HEK293 (cell line): ENCODE data around the gene RPL29.

Experiments used
- CTCF ChIA-PET: fragments of 350-600 bp; formaldehyde crosslinking; extraction: SDS; loops from one replicate; lab custom pipeline; 2021; ENCODE audit warnings: antibody characterized with exemption; lab: Yijun Ruan, JAX
- POLR2A ChIA-PET: fragments of 300-600 bp; formaldehyde crosslinking; extraction: SDS; loops from one replicate; lab custom pipeline; 2020; ENCODE audit warnings: antibody characterized with exemption, inconsistent platforms; lab: Yijun Ruan, JAX
- H3K27ac ChIP-seq: fragments of 200-500 bp; sonication (Bioruptor generic); 2 replicates; pipeline ENCODE4 v1.5.1; 2014; ENCODE audit warnings: low read depth, low read length, control low read depth, inconsistent platforms; ENCODE audit errors: extremely low read depth
- H3K36me3 ChIP-seq, 2 experiments: fragments of 200-500 bp in 1 of 2; sonication (Bioruptor generic) in 1 of 2; 1 replicate in 1 of 2; 2 replicates in 1 of 2; pipeline ENCODE4 v1.5.1; 2014 to 2017; ENCODE audit warnings: inconsistent platforms in 2 of 2, low read length in 2 of 2; ENCODE audit not compliant: control insufficient read depth in 2 of 2, insufficient read depth in 1 of 2
- H3K4me1 ChIP-seq: fragments of 200-500 bp; sonication (Bioruptor generic); 2 replicates; pipeline ENCODE4 v1.5.1; 2014; ENCODE audit warnings: mild to moderate bottlenecking, low read length, inconsistent platforms; ENCODE audit not compliant: control insufficient read depth, insufficient read depth
- H3K4me3 ChIP-seq: 2 replicates; pipeline ENCODE4 v1.5.1; 2011; ENCODE audit warnings: low read depth, mild to moderate bottlenecking, control low read depth, low read length, moderate library complexity
- H3K9me3 ChIP-seq: fragments of 200-500 bp; sonication (Bioruptor generic); 2 replicates; pipeline ENCODE4 v1.5.1; 2014; ENCODE audit warnings: low read depth, low read length, inconsistent platforms; ENCODE audit not compliant: control insufficient read depth, insufficient read depth
- GLIS1 ChIP-seq: fragments of 450-650 bp; formaldehyde crosslinking; IDR thresholded peaks from 2 replicates; pipeline ENCODE4 v1.5.1; 2016; ENCODE audit warnings: missing biosample characterization, missing genetic modification characterization
- KLF1 ChIP-seq: fragments of 450-650 bp; formaldehyde crosslinking; IDR thresholded peaks from 2 replicates; pipeline ENCODE4 v1.5.1; 2016; ENCODE audit warnings: missing biosample characterization, missing genetic modification characterization
- MYNN ChIP-seq: fragments of 450-650 bp; formaldehyde crosslinking; IDR thresholded peaks from 2 replicates; pipeline ENCODE4 v1.5.1; 2016; ENCODE audit warnings: missing biosample characterization, missing genetic modification characterization, borderline replicate concordance
- RBAK ChIP-seq: fragments of 450-650 bp; formaldehyde crosslinking; IDR thresholded peaks from 2 replicates; pipeline ENCODE4 v1.5.1; 2016; ENCODE audit warnings: missing biosample characterization, missing genetic modification characterization
- SCRT2 ChIP-seq: fragments of 450-650 bp; formaldehyde crosslinking; IDR thresholded peaks from 2 replicates; pipeline ENCODE4 v1.5.1; 2016; ENCODE audit warnings: missing biosample characterization, missing genetic modification characterization
- YY2 ChIP-seq: fragments of 450-650 bp; formaldehyde crosslinking; IDR thresholded peaks from 2 replicates; pipeline ENCODE4 v1.5.1; 2016; ENCODE audit warnings: missing biosample characterization, missing genetic modification characterization
- ZBTB21 ChIP-seq: fragments of 450-650 bp; formaldehyde crosslinking; IDR thresholded peaks from 2 replicates; pipeline ENCODE4 v1.5.1; 2017; ENCODE audit warnings: missing biosample characterization, missing genetic modification characterization
- ZBTB7A ChIP-seq: fragments of 450-650 bp; formaldehyde crosslinking; IDR thresholded peaks from 2 replicates; pipeline ENCODE4 v1.5.1; 2016; ENCODE audit warnings: low read depth, missing biosample characterization, missing genetic modification characterization
- ZEB2 ChIP-seq: fragments of 450-650 bp; formaldehyde crosslinking; IDR thresholded peaks from 2 replicates; pipeline ENCODE4 v1.5.1; 2016; ENCODE audit warnings: missing biosample characterization, missing genetic modification characterization
- ZFHX2 ChIP-seq: fragments of 450-650 bp; formaldehyde crosslinking; conservative IDR thresholded peaks from 2 replicates; pipeline ENCODE4 v1.5.1; 2016; ENCODE audit warnings: missing biosample characterization, missing genetic modification characterization
- ZIC2 ChIP-seq: fragments of 450-650 bp; formaldehyde crosslinking; IDR thresholded peaks from 2 replicates; pipeline ENCODE4 v1.5.1; 2016; ENCODE audit warnings: missing biosample characterization, missing genetic modification characterization
- ZNF132 ChIP-seq: fragments of 450-650 bp; formaldehyde crosslinking; IDR thresholded peaks from 2 replicates; pipeline ENCODE4 v1.5.1; 2017; ENCODE audit warnings: missing biosample characterization, missing genetic modification characterization, borderline replicate concordance
- ZNF157 ChIP-seq: fragments of 450-650 bp; formaldehyde crosslinking; IDR thresholded peaks from 2 replicates; pipeline ENCODE4 v1.5.1; 2016; ENCODE audit warnings: missing biosample characterization, missing genetic modification characterization
- ZNF2 ChIP-seq: fragments of 450-650 bp; formaldehyde crosslinking; IDR thresholded peaks from 2 replicates; pipeline ENCODE4 v1.5.1; 2016; ENCODE audit warnings: missing biosample characterization, missing genetic modification characterization
- ZNF335 ChIP-seq: fragments of 450-650 bp; formaldehyde crosslinking; conservative IDR thresholded peaks from 2 replicates; pipeline ENCODE4 v1.5.1; 2016; ENCODE audit warnings: missing biosample characterization, missing genetic modification characterization
- ZNF354C ChIP-seq: fragments of 450-650 bp; formaldehyde crosslinking; IDR thresholded peaks from 2 replicates; pipeline ENCODE4 v1.5.1; 2016; ENCODE audit warnings: missing biosample characterization, missing genetic modification characterization, low read depth, borderline replicate concordance
- ZNF560 ChIP-seq: fragments of 450-650 bp; formaldehyde crosslinking; IDR thresholded peaks from 2 replicates; pipeline ENCODE4 v1.5.1; 2017; ENCODE audit warnings: missing biosample characterization, missing genetic modification characterization, borderline replicate concordance
- ZNF585B ChIP-seq: fragments of 450-650 bp; formaldehyde crosslinking; IDR thresholded peaks from 2 replicates; pipeline ENCODE4 v1.5.1; 2016; ENCODE audit warnings: missing biosample characterization, missing genetic modification characterization
- ZNF623 ChIP-seq: fragments of 450-650 bp; formaldehyde crosslinking; IDR thresholded peaks from 2 replicates; pipeline ENCODE4 v1.5.1; 2016; ENCODE audit warnings: missing biosample characterization, missing genetic modification characterization
- ZNF629 ChIP-seq: fragments of 450-650 bp; formaldehyde crosslinking; IDR thresholded peaks from 2 replicates; pipeline ENCODE4 v1.5.1; 2017; ENCODE audit warnings: missing biosample characterization, missing genetic modification characterization
- ZNF658 ChIP-seq: fragments of 450-650 bp; formaldehyde crosslinking; IDR thresholded peaks from 2 replicates; pipeline ENCODE4; 2016; ENCODE audit warnings: missing biosample characterization, missing genetic modification characterization
- ZNF664 ChIP-seq: fragments of 450-650 bp; formaldehyde crosslinking; IDR thresholded peaks from 2 replicates; pipeline ENCODE4 v1.5.1; 2016; ENCODE audit warnings: missing biosample characterization, missing genetic modification characterization
- ZNF670 ChIP-seq: fragments of 450-650 bp; formaldehyde crosslinking; IDR thresholded peaks from 2 replicates; pipeline ENCODE4 v1.5.1; 2016; ENCODE audit warnings: missing biosample characterization, missing genetic modification characterization, low read depth
- ZNF747 ChIP-seq: fragments of 450-650 bp; formaldehyde crosslinking; IDR thresholded peaks from 2 replicates; pipeline ENCODE4 v1.5.1; 2016; ENCODE audit warnings: missing biosample characterization, missing genetic modification characterization
- ZNF830 ChIP-seq: fragments of 450-650 bp; IDR thresholded peaks from 2 replicates; pipeline ENCODE4 v1.5.0; 2018; ENCODE audit warnings: missing biosample characterization, missing genetic modification characterization, low read depth, mild to moderate bottlenecking, moderate library complexity
- ZSCAN23 ChIP-seq: fragments of 450-650 bp; formaldehyde crosslinking; IDR thresholded peaks from 2 replicates; pipeline ENCODE4 v1.5.1; 2016; ENCODE audit warnings: missing biosample characterization, missing genetic modification characterization
- TF ChIP-seq, protein P1 (sequence below): fragments of 450-650 bp; formaldehyde crosslinking; IDR thresholded peaks from 2 replicates; pipeline ENCODE4 v1.5.1; 2016; ENCODE audit warnings: missing biosample characterization, missing genetic modification characterization

The RPL29 gene

DNA sequence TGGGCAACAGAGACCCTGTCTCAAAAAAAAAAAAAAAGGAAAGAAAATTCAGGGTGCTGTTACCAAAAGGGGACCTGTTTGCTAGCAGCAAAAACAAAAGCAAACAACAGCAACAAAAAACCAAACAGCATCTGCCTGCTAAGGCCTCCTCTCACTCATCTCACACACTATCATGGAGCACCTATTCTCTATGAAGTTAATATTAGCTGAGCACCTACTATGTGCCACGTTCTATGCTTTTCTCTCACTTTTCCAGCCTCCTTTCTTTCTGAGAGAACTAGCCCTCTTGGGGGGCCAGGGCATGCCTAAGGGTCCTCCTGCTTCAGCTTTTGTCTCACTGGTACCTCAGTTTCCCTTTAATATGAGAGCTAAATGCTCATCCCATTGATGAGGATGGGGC is 41.0 kb downstream of the RPL29 start:
- CTCF ChIA-PET, result interaction anchor here (1.0 to 2.8 kb wide), 2 partner anchors 12 to 324 kb away, joined by 6 read pairs; partner anchors contain the start of genes PARP3, RRP9 and WDR82

DNA sequence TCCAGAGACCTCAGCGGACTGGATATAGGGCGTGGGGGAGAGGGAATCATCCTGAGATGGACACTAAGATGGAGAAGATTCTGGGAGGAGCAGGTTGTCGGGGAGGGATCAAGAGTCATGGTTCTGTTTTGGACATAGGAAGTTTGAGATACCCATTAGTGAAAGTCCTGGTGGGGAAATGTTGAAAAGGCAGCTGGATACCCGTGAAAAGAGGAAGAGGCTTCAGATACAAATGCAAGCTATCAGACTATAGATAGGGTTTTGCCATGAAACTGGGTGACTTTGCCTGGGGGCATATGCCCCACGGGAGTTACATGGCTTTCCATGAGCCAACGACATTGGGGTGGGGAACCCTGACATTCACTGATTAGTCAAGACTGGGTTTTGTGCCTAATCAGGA is 41.6 kb downstream of the RPL29 start:
- no peaks in the 10 kb centered on the region for H3K9me3 ChIP-seq
- no peak overlapping the region for H3K27ac ChIP-seq
- peaks cover 0 to 19% of the 10 kb centered on the region in 2 experiments; a peak in 1 of 3 replicates for H3K36me3 ChIP-seq
- H3K4me3 ChIP-seq, result no peak overlapping the region
- CTCF ChIA-PET, result interaction anchor here (0.6 to 2.8 kb wide), 2 partner anchors 12 to 19 kb away, joined by 3 to 6 read pairs; partner anchors contain the start of genes PARP3 and RRP9
- POLR2A ChIA-PET, result interaction anchor here (0.9 to 1.3 kb wide), 3 partner anchors 28 to 38 kb away, joined by 3 to 5 read pairs (median 4); partner anchors contain the start of gene ACY1
- H3K4me1 ChIP-seq, result no peaks in the 10 kb centered on the region
- TF ChIP-seq ZNF747 (tag by site-specific recombination), result no peak
- TF ChIP-seq ZNF585B, result no peak
- no peak for TF ChIP-seq MYNN (tag by site-specific recombination)
- no peak for TF ChIP-seq ZNF157 (tag by site-specific recombination)
- TF ChIP-seq ZNF623, result no peak
- no peak for TF ChIP-seq ZSCAN23
- TF ChIP-seq ZNF354C (tag by site-specific recombination), result no peak
- no peak for TF ChIP-seq GLIS1
- TF ChIP-seq ZFHX2, result no peak
- TF ChIP-seq ZNF658 (tag by site-specific recombination), result no peak
- TF ChIP-seq ZBTB7A, result no peak

More for the DNA sequence above, 41.0 kb downstream of the RPL29 start:
- peaks cover 0 to 25% of the 10 kb centered on the region in 2 experiments; a peak in 1 of 3 replicates for H3K36me3 ChIP-seq
- POLR2A ChIA-PET, result interaction anchor here (0.9 to 1.3 kb wide), 2 partner anchors 28 to 38 kb away, joined by 3 to 5 read pairs; no protein-coding TSS in a partner anchor
- H3K27ac ChIP-seq, result no peak overlapping the region
- TF ChIP-seq ZNF664 (tag by site-specific recombination), result peak; percentile 79
- TF ChIP-seq RBAK (tag by site-specific recombination), result no peak
- TF ChIP-seq ZNF2, result no peak
- no peak for TF ChIP-seq ZNF830 (tag by site-specific recombination)
- TF ChIP-seq ZNF670 (tag by site-specific recombination), result no peak
- TF ChIP-seq ZNF335, result no peak
- no peak for TF ChIP-seq ZNF132
- TF ChIP-seq YY2 (tag by site-specific recombination), result no peak
- no peak for TF ChIP-seq KLF1 (tag by site-specific recombination)
- H3K9me3 ChIP-seq, result no peaks in the 10 kb centered on the region
- H3K4me3 ChIP-seq, result no peak overlapping the region
- no peaks in the 10 kb centered on the region for H3K4me1 ChIP-seq

DNA sequence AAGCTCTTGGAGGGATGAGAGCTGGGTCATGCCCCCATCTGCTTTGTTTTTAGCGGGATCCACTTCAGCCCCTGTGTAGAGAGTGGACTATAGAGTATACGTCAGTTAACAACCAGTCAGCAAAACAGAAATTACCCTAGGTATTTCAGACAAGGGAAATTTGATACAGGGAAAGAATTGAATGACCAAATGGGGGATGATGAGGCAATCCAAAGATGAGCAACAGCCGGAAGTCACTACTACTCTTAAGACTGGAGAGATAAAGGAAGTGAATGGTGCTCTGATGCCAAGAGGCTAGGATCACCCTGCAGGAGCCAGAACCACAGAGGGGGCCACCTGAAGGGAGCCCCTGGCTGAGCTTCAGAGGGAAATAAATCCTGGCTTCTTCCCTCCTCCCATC is 42.2 kb downstream of the RPL29 start:
- no peak overlapping the region for H3K4me3 ChIP-seq
- no peaks in the 10 kb centered on the region for H3K9me3 ChIP-seq
- CTCF ChIA-PET, result interaction anchor here (0.6 to 2.8 kb wide), 2 partner anchors 11 to 20 kb away, joined by 3 to 6 read pairs; partner anchors contain the start of genes PARP3 and RRP9
- no peaks in the 10 kb centered on the region for H3K4me1 ChIP-seq
- no peak overlapping the region for H3K27ac ChIP-seq
- H3K36me3 ChIP-seq, result peaks cover 0 to 15% of the 10 kb centered on the region in 2 experiments; a peak in 1 of 3 replicates
- POLR2A ChIA-PET, result interaction anchor here (0.7 to 1.2 kb wide), 2 partner anchors 29 to 39 kb away, joined by 3 to 4 read pairs; partner anchors contain the start of gene ACY1
- TF ChIP-seq ZIC2 (tag by site-specific recombination), result peak; percentile 31; the same call in 1 of the 2 replicates
- peak; percentile 10; the same call in 1 of the 2 replicates for TF ChIP-seq ZBTB21 (tag by site-specific recombination)
- peak; percentile 30; the same call in 1 of the 2 replicates for TF ChIP-seq GLIS1
- 0 out of 2 replicates have a peak, but pooled peaks have one; percentile 46 for TF ChIP-seq ZEB2 (tag by site-specific recombination)
- TF ChIP-seq, protein P1, sequence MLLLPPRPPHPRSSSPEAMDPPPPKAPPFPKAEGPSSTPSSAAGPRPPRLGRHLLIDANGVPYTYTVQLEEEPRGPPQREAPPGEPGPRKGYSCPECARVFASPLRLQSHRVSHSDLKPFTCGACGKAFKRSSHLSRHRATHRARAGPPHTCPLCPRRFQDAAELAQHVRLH (tag by site-specific recombination), result no peak
- TF ChIP-seq ZNF629, result peak; percentile 67
- no peak for TF ChIP-seq ZNF560 (tag by site-specific recombination)
- 0 out of 2 replicates have a peak, but pooled peaks have one; percentile 19 for TF ChIP-seq SCRT2 (tag by site-specific recombination)
- TF ChIP-seq ZNF658 (tag by site-specific recombination), result no peak
